Measurements from ENCODE around the gene SERINC3.

SERINC3 gene

GRCh38 chr20:44497761-44498160 lies 24.1 kb downstream of the SERINC3 start:
- DNase-seq (ENCODE audit: low spot score): no peak
- in situ Hi-C loops (cut with MboI; ENCODE audit: low pct_unique_long_range_greater_than_20kb, low sequenced_read_pairs, unreplicated experiment): no loop called here

GRCh38 chr20:44496976-44497375 lies 24.9 kb downstream of the SERINC3 start:
- in situ Hi-C loops (cut with MboI; ENCODE audit: low pct_unique_long_range_greater_than_20kb, low sequenced_read_pairs, unreplicated experiment): no loop called here
- DNase-seq (ENCODE audit: low spot score): peak; percentile 23
- TF ChIP-seq CTCF (IDR thresholded peaks at IDR 0.05; ENCODE audit: extremely low read depth, insufficient read depth, missing control alignments): no peak

More at GRCh38 chr20:44497761-44498160, 24.1 kb downstream of the SERINC3 start:
- no peak for TF ChIP-seq CTCF (IDR thresholded peaks at IDR 0.05; ENCODE audit: extremely low read depth, insufficient read depth, missing control alignments)

GRCh38 chr20:44495802-44496481 lies 25.9 kb downstream of the SERINC3 start:
- no peak for TF ChIP-seq CTCF (IDR thresholded peaks at IDR 0.05; ENCODE audit: extremely low read depth, insufficient read depth, missing control alignments)
- in situ Hi-C loops (cut with MboI; ENCODE audit: low pct_unique_long_range_greater_than_20kb, low sequenced_read_pairs, unreplicated experiment): no loop called here
- DNase-seq (ENCODE audit: low spot score): peak; percentile 22

- in situ Hi-C loops (cut with MboI; ENCODE audit: low pct_unique_long_range_greater_than_20kb, low sequenced_read_pairs, unreplicated experiment): no loop called here
- no peak for DNase-seq (ENCODE audit: low spot score)
- TF ChIP-seq CTCF (IDR thresholded peaks at IDR 0.05; ENCODE audit: extremely low read depth, insufficient read depth, missing control alignments): no peak
Observed at GRCh38 chr20:44495257-44495656, 26.6 kb downstream of the SERINC3 start.

GRCh38 chr20:44494681-44495080 lies 27.2 kb downstream of the SERINC3 start:
- no peak for TF ChIP-seq CTCF (IDR thresholded peaks at IDR 0.05; ENCODE audit: extremely low read depth, insufficient read depth, missing control alignments)
- no peak for DNase-seq (ENCODE audit: low spot score)
- in situ Hi-C loops (cut with MboI; ENCODE audit: low pct_unique_long_range_greater_than_20kb, low sequenced_read_pairs, unreplicated experiment): no loop called here

- TF ChIP-seq CTCF (IDR thresholded peaks at IDR 0.05; ENCODE audit: extremely low read depth, insufficient read depth, missing control alignments): no peak
- no peak for DNase-seq (ENCODE audit: low spot score)
- in situ Hi-C loops (cut with MboI; ENCODE audit: low pct_unique_long_range_greater_than_20kb, low sequenced_read_pairs, unreplicated experiment): no loop called here
Observed at GRCh38 chr20:44494266-44494665, 27.6 kb downstream of the SERINC3 start.
